SW480 (cell line): Measurements from ENCODE around the gene GRHL3.
"Not testable (repeated sequence)": the region's sequence is repeated elsewhere in the genome, so short reads cannot be mapped to it uniquely, and the experiment has no call there.

ENCODE experiments used
- DNase-seq: peaks from one replicate; pipeline ENCODE4 v3.0.0-alpha.2; 2016; ENCODE audit warnings: low spot score

GRHL3 gene

GRCh38 chr1:24319312-24319863, at the start of gene GRHL3:
GRHL3 (plus strand) TSS chr1:24319357; CDS start chr1:24319552, 195 bp downstream.
- peak; percentile 82 for DNase-seq

GRCh38 chr1:24274203-24275103, 44.7 kb upstream of the GRHL3 start:
- DNase-seq, result peak; percentile 29

- DNase-seq, result no peak
Measured at GRCh38 chr1:24275104-24275410, 44.1 kb upstream of the GRHL3 start.

GRCh38 chr1:24275510-24275909, 43.6 kb upstream of the GRHL3 start:
- no peak for DNase-seq

- DNase-seq, result no peak
Measured at GRCh38 chr1:24276791-24277190, 42.4 kb upstream of the GRHL3 start.

DNA sequence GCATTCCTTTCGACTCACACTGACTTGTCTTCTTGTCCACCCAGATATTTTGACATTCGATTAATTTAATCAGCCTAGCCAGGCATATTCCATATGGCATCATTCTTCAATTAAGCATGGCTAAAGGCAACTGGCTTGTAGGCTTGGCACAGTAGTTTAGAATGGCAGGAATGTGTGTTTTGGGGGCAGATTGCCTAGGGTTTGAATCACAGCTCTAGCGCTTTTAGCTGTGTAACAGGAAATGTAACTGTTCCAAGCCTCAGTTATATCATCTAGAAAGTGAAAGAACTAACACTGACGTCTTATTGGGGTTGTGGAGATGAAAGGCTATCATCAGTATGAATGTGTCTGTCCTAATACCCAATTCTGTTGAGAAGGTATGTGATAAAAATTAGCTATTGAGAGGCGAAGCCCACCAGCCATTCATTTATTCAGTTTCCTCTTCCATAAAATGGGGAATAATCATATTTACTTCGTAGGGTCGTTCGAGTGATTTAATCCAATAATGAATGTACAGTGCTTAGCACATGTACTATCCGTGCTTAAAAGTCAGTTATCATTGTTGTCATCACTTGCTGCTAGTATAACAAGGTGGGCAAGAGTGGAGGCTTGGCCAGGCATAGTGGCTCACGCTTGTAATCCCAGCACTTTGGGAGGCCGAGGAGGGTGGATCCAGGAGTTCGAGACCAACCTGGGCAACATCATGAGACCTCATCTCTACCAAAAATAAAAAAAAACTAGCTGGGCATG, 41.6 kb upstream of the GRHL3 start:
- DNase-seq, result no peak

DNA sequence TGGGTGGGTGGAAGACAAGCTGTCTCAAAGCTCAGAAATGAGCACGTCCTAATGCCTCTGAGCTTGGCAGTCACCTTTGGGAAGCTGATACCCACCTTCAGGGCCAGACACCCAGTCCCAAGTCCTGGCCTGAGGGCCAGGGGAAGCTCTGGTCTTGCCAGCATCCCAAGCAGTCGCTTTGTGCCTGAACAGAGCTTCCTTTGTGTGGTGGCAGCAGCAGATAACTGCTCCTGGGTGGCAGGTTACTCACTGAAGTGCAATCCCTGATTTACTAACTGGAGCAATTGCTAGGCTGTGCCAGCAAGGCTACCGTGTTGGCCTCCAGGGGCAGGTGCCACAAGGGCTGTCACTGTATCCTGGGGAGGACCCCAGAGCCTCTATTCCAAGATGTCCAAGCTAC, 40.4 kb upstream of the GRHL3 start:
- no peak for DNase-seq

- DNase-seq, result no peak
Measured at GRCh38 chr1:24279590-24280232, 39.4 kb upstream of the GRHL3 start.

DNA sequence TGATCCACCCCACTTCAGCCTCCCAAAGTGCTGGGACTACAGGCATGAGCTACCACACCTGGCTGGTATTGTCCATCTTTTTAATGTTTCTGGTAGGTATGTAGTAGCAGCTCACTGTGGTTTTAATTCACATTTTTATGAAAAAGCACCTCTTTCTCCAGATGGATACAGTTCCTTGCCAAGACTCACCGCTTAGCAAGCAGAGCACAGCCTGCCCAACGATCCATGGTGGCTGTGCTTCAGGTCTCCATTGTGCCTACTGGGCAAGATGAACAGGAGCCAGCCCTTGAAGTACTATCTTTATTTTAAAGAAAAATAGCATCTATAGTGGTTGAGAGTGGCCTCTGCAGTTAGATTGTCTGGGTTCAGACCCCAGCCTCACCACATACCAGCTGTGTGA, 37.6 kb upstream of the GRHL3 start:
- DNase-seq, result no peak

GRCh38 chr1:24282491-24282890, 36.7 kb upstream of the GRHL3 start:
- no peak for DNase-seq

DNA sequence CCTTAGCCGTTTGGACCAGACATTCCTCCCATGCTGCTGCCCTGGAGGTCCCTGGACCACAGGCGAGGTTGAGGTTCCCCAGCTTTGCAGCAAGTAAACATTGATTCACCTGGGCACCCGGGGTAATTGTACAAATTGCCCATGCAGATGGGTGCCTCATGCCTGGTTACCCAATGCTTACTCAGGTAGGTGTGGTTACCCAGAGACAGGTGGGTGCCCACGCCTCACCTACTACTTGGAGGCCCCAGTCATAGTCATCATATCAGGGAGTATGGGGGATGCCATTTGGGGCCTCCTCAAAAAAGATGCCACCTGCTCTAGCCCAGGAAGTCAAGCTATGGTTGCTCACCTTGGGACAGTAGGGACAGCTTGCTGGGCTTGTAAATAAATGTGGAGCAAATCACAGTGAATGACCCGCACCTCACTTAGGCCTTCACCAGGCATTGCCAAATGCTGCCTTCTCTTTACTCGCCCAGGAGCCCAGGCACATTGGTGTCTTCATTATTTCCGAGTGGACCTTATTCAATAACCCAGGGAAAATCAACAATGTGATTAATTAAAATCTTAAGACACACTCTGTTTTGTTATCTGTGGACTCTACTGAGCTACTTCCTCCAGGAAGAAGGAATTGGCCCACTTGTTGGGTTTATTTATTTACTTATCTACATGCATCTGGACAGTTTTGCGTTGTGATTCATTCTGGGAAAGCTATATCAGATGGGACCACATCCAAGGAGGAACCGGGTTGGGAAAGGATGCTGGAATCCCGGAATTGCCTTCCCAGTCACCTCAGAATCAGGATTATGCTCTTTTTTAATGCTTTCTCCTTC, 35.6 kb upstream of the GRHL3 start:
- no peak for DNase-seq

DNA sequence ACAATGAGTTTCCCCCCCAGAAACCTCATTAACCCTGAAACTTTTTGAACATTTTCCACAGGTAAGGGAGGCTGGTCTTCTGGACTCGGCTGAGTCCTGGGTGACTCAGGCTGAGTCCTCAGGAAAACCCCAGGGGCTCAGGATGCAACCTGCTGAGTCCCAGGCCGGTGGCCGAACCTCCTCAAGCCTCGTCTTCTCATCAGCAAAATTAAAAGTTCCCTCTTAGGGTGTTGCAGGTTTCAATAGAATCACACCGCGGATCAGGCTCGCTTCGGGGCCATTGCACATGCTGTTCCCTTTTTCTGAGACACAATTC, 35.0 kb upstream of the GRHL3 start:
- DNase-seq, result no peak

DNA sequence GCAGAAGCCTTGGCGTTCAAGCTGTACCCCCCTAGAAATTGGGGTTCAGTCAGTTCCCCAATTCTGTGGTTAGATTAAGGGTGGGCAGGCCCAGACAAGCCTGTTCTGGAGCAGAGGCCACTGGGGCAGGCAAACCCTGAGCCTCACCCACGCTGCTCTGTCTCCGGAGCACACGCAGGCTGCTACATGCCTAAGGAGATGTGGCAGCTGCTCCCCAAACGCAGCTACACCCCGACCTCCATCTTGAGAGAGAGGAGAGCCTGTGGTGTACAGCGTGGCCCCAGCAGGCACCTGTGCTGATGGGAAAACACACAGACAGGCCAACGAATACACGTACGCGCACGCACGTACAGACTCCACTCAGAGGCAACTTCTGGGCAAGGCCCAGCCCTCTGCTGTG, 33.9 kb upstream of the GRHL3 start:
- DNase-seq, result no peak

DNA sequence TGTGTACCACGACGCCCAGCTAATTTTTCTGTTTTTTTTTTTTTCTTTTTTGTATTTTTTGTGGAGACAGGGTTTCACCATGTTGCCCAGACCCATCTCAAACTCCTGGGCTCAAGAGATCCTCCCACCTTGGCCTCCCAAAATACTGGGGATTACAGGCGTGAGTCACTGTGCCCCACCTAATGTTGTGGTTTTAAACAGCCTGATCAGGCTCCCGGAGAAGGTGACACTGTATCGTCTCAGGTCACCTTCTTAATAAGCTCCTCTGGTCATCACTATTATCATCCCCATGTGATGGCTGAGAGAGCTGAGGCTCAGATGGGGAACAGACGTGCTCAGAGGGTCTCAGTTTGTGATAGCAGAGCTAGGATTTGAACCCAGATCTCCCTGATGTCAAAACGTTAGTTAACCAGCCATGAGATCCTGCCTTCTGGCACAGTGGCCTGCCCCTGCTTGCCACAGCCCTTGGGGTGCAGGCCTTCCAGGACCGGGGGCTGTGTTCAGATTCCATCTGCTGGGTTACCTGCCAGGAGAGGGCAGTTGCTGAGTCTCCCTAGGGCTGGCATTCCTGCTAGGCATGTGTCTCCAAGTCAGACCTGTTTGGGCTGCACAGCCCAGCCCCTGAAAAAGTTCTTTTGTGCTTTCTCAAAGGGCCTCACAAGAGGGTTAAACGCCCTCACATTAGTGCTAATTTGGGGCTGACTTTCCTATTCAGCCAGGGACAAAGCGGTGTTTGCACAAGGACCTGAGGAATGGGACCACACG, 32.7 kb upstream of the GRHL3 start:
- DNase-seq, result no peak

GRCh38 chr1:24287779-24288178, 31.4 kb upstream of the GRHL3 start:
- DNase-seq, result not testable (repeated sequence)

DNA sequence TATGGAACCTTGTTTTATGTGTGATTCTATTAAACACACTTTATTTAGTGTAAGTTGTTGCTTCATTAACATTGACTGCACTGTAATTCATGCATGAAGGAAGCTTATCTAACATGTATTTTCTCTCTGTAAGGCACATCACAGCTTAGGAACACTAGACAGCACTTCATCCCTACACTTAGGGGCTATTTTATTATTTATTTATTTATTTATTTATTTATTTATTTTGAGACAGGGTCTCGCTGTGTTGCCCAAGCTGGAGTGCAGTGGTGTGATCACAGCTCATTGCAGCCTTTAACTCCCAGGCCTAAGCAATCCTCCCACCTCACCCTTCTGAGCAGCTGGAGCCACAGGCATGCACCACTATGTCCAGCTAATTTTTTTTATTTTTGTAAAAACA, 30.7 kb upstream of the GRHL3 start:
- DNase-seq, result no peak

- no peak for DNase-seq
Measured at GRCh38 chr1:24289937-24290595, 29.1 kb upstream of the GRHL3 start.

GRCh38 chr1:24290933-24291487, 28.1 kb upstream of the GRHL3 start:
- no peak for DNase-seq

DNA sequence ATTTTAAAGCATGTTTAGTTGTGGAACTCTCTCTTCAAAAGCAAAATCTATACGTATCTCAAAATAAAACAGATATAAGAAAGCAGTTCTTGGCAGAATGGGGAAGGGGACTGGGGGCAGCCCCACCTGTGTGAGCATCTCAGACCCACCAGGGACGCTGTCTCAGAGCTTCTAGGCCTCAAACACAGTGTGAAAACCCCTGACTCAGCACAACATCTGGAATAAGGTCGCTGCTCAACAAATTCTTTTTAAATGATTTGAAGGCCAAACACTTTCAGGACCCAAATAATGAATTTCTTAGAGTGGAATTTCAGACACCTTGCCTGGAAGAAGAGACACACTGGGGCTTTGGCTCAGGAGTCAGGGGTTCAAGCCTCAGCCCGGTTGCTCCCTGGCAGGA, 27.1 kb upstream of the GRHL3 start:
- no peak for DNase-seq

GRCh38 chr1:24292887-24293286, 26.3 kb upstream of the GRHL3 start:
- DNase-seq, result no peak
